ENCODE results near the gene GTF2A1L. TPM values are rescaled to one million over a fixed set of nuclear protein-coding genes. Genes with fewer than 3 reads are reported as not detected.
A peak's percentile ranks its signal among the peaks of the same experiment; 100 is the strongest.
"Not testable (repeated sequence)": the region's sequence is repeated elsewhere in the genome, so short reads cannot be mapped to it uniquely, and the experiment has no call there.

GTF2A1L gene
- total RNA-seq, 2 experiments from 2014 or later = not detected

- no peak overlapping the region for H3K4me3 ChIP-seq (ENCODE audit: low read depth, low read length, poor library complexity, severe bottlenecking)
- H2AFZ ChIP-seq (ENCODE audit: low read length) = no peak overlapping the region
- ChIA-PET POLR2A (interaction anchor here (0.5 kb wide), 1 partner anchor 1017 kb away, joined by 3 read pairs; no protein-coding TSS in a partner anchor), CTCF (ENCODE audit: unreplicated experiment) (interaction anchor here (0.6 kb wide), 1 partner anchor 421 kb away, joined by 3 read pairs; no protein-coding TSS in a partner anchor)
- DNase-seq (ENCODE audit: low spot score) = peak; percentile 7
- intact Hi-C loops (cut with micrococcal nuclease; ENCODE audit: unreplicated experiment) = no loop called here
- H4K20me1 ChIP-seq (ENCODE audit: insufficient read depth, low read length) = no peaks in the 10 kb centered on the region
- no peaks in the 10 kb centered on the region for H3K36me3 ChIP-seq (ENCODE audit: insufficient read depth, low read length)
- BruUV-seq (replicated peaks) = no TSS peak
- H3K9me3 ChIP-seq (ENCODE audit: low read length) = no peaks in the 10 kb centered on the region
- no peaks in the 10 kb centered on the region for H3K9me2 ChIP-seq (ENCODE audit: insufficient read depth, low read length)
- TF ChIP-seq CTCF (conservative IDR thresholded peaks at IDR 0.05; ENCODE audit: low read length) = peak; percentile 70
- no peak for TF ChIP-seq EZH2phosphoT487 (IDR thresholded peaks at IDR 0.05; ENCODE audit: borderline replicate concordance, low read depth, low read length)
- H3K4me2 ChIP-seq (ENCODE audit: low read length) = no peak overlapping the region
- H3K4me1 ChIP-seq (ENCODE audit: insufficient read depth, low read length, poor library complexity, severe bottlenecking) = no peaks in the 10 kb centered on the region
- H3K27ac ChIP-seq (ENCODE audit: low read depth, low read length, poor library complexity, severe bottlenecking) = no peak overlapping the region
- H3K79me2 ChIP-seq (ENCODE audit: insufficient read depth, low read depth, low read length) = no peaks in the 10 kb centered on the region
Measured at GRCh38 chr2:48589170-48589767, 28.4 kb upstream of the GTF2A1L start.

- intact Hi-C loops (cut with micrococcal nuclease; ENCODE audit: unreplicated experiment) = no loop called here
- Histone ChIP-seq H3K27ac (ENCODE audit: low read depth, low read length, poor library complexity, severe bottlenecking) (no peak overlapping the region), H3K9me3 (ENCODE audit: low read length) (no peaks in the 10 kb centered on the region), H3K9me2 (ENCODE audit: insufficient read depth, low read length) (no peaks in the 10 kb centered on the region), H3K79me2 (ENCODE audit: insufficient read depth, low read depth, low read length) (no peaks in the 10 kb centered on the region), H4K20me1 (ENCODE audit: insufficient read depth, low read length) (no peaks in the 10 kb centered on the region), H3K36me3 (ENCODE audit: insufficient read depth, low read length) (no peaks in the 10 kb centered on the region), H3K4me2 (ENCODE audit: low read length) (no peak overlapping the region), H3K4me3 (ENCODE audit: low read depth, low read length, poor library complexity, severe bottlenecking) (no peak overlapping the region), H3K4me1 (ENCODE audit: insufficient read depth, low read length, poor library complexity, severe bottlenecking) (no peaks in the 10 kb centered on the region), H2AFZ (ENCODE audit: low read length) (no peak overlapping the region)
- ChIA-PET CTCF (ENCODE audit: unreplicated experiment) (no interaction called here), POLR2A (interaction anchor here (0.7 kb wide), 1 partner anchor 65 kb away, joined by 4 read pairs; no protein-coding TSS in a partner anchor)
- TF ChIP-seq EZH2phosphoT487 (IDR thresholded peaks at IDR 0.05; ENCODE audit: borderline replicate concordance, low read depth, low read length) (no peak), CTCF (conservative IDR thresholded peaks at IDR 0.05; ENCODE audit: low read length) (no peak)
- DNase-seq (ENCODE audit: low spot score) = no peak
- BruUV-seq (replicated peaks) = no TSS peak
Measured at GRCh38 chr2:48590017-48590416, 27.6 kb upstream of the GTF2A1L start.

GRCh38 chr2:48592067-48592466 lies 25.6 kb upstream of the GTF2A1L start:
- no peaks in the 10 kb centered on the region for H3K36me3 ChIP-seq (ENCODE audit: insufficient read depth, low read length)
- no peak for TF ChIP-seq CTCF (conservative IDR thresholded peaks at IDR 0.05; ENCODE audit: low read length)
- TF ChIP-seq EZH2phosphoT487 (IDR thresholded peaks at IDR 0.05; ENCODE audit: borderline replicate concordance, low read depth, low read length) = no peak
- H3K27ac ChIP-seq (ENCODE audit: low read depth, low read length, poor library complexity, severe bottlenecking) = no peak overlapping the region
- no TSS peak for BruUV-seq (replicated peaks)
- intact Hi-C loops (cut with micrococcal nuclease; ENCODE audit: unreplicated experiment) = no loop called here
- H3K4me1 ChIP-seq (ENCODE audit: insufficient read depth, low read length, poor library complexity, severe bottlenecking) = no peaks in the 10 kb centered on the region
- no peaks in the 10 kb centered on the region for H4K20me1 ChIP-seq (ENCODE audit: insufficient read depth, low read length)
- H3K4me2 ChIP-seq (ENCODE audit: low read length) = no peak overlapping the region
- H2AFZ ChIP-seq (ENCODE audit: low read length) = no peak overlapping the region
- CTCF ChIA-PET (ENCODE audit: unreplicated experiment) = no interaction called here
- no peak overlapping the region for H3K4me3 ChIP-seq (ENCODE audit: low read depth, low read length, poor library complexity, severe bottlenecking)
- POLR2A ChIA-PET = interaction anchor here (1.1 kb wide), 1 partner anchor 145 kb away, joined by 3 read pairs; no protein-coding TSS in a partner anchor
- DNase-seq (ENCODE audit: low spot score) = no peak
- H3K79me2 ChIP-seq (ENCODE audit: insufficient read depth, low read depth, low read length) = no peaks in the 10 kb centered on the region
- H3K9me2 ChIP-seq (ENCODE audit: insufficient read depth, low read length) = no peaks in the 10 kb centered on the region
- no peaks in the 10 kb centered on the region for H3K9me3 ChIP-seq (ENCODE audit: low read length)

- POLR2A ChIA-PET; intact Hi-C loops (cut with micrococcal nuclease; ENCODE audit: unreplicated experiment): not testable (repeated sequence)
Measured at GRCh38 chr2:48596751-48597150, 20.9 kb upstream of the GTF2A1L start.

More at GRCh38 chr2:48596751-48597150, 20.9 kb upstream of the GTF2A1L start:
- H4K20me1 ChIP-seq (ENCODE audit: insufficient read depth, low read length); H3K9me3 ChIP-seq (ENCODE audit: low read length); H3K27ac ChIP-seq (ENCODE audit: low read depth, low read length, poor library complexity, severe bottlenecking); H3K79me2 ChIP-seq (ENCODE audit: insufficient read depth, low read depth, low read length); H3K4me2 ChIP-seq (ENCODE audit: low read length); H3K9me2 ChIP-seq (ENCODE audit: insufficient read depth, low read length); H3K36me3 ChIP-seq (ENCODE audit: insufficient read depth, low read length); DNase-seq (ENCODE audit: low spot score); H2AFZ ChIP-seq (ENCODE audit: low read length); H3K4me1 ChIP-seq (ENCODE audit: insufficient read depth, low read length, poor library complexity, severe bottlenecking); CTCF ChIA-PET (ENCODE audit: unreplicated experiment); H3K4me3 ChIP-seq (ENCODE audit: low read depth, low read length, poor library complexity, severe bottlenecking); BruUV-seq (replicated peaks): not testable (repeated sequence)
